Measurements from ENCODE around the gene SORBS1.

The SORBS1 gene

DNA sequence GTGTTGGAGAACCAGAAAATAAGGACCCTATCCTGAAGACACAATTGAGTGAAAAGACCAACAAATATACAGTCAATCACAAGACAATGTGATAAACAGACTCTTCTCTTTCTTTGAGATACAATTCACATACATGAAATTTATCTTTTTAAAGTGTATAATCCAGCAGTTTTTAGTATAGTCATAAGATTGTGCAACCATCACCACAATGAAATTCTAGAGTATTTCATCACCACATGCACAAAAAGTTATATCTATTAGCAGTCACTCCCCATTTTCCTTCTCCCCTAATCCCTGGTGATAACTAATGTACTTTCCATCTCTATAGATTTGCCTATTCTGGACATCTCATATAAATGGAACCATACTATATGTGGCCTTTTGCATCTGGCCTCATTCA, 8.2 kb upstream of the SORBS1 start:
- TF ChIP-seq, protein P1, sequence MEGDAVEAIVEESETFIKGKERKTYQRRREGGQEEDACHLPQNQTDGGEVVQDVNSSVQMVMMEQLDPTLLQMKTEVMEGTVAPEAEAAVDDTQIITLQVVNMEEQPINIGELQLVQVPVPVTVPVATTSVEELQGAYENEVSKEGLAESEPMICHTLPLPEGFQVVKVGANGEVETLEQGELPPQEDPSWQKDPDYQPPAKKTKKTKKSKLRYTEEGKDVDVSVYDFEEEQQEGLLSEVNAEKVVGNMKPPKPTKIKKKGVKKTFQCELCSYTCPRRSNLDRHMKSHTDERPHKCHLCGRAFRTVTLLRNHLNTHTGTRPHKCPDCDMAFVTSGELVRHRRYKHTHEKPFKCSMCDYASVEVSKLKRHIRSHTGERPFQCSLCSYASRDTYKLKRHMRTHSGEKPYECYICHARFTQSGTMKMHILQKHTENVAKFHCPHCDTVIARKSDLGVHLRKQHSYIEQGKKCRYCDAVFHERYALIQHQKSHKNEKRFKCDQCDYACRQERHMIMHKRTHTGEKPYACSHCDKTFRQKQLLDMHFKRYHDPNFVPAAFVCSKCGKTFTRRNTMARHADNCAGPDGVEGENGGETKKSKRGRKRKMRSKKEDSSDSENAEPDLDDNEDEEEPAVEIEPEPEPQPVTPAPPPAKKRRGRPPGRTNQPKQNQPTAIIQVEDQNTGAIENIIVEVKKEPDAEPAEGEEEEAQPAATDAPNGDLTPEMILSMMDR (IDR thresholded peaks at IDR 0.05; ENCODE audit: control insufficient read depth, insufficient read depth, low read depth, low read length, missing control alignments): no peak
- no peak for DNase-seq (ENCODE audit: low read depth)

GRCh38 chr10:95567903-95568630, 6.9 kb upstream of the SORBS1 start:
- TF ChIP-seq, protein P1 (IDR thresholded peaks at IDR 0.05; ENCODE audit: control insufficient read depth, insufficient read depth, low read depth, low read length, missing control alignments): no peak
- no peak overlapping the region for H3K4me3 ChIP-seq (ENCODE audit: control insufficient read depth, low read depth, low read length)
- no peak for DNase-seq (ENCODE audit: low read depth)

More for the DNA sequence above, 8.2 kb upstream of the SORBS1 start:
- H3K4me3 ChIP-seq (ENCODE audit: control insufficient read depth, low read depth, low read length): no peak overlapping the region

DNA sequence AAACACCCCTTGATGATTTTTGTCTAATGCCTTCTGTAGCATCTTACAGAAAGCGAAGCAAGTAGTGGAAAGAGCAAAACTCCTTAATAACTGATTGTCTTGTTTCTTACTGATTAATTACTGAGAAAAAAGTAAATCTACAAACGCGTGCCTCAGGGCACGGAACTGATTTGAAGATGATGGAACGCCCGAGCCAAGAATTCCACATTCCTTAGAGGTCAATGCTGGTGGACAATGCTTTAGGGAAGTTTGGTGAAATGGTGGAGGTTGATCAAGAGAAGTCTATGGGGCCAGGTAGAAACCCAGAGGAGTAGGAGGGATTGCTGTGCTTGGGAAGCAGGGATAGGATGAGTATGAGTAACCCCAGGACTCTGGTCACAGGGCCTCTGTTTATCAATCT, 5.0 kb upstream of the SORBS1 start:
- DNase-seq (ENCODE audit: low read depth): no peak
- no peak overlapping the region for H3K4me3 ChIP-seq (ENCODE audit: control insufficient read depth, low read depth, low read length)
- TF ChIP-seq, protein P1 (IDR thresholded peaks at IDR 0.05; ENCODE audit: control insufficient read depth, insufficient read depth, low read depth, low read length, missing control alignments): no peak

GRCh38 chr10:95565336-95565735, 4.2 kb upstream of the SORBS1 start:
- DNase-seq (ENCODE audit: low read depth): no peak
- TF ChIP-seq, protein P1 (IDR thresholded peaks at IDR 0.05; ENCODE audit: control insufficient read depth, insufficient read depth, low read depth, low read length, missing control alignments): no peak
- no peak overlapping the region for H3K4me3 ChIP-seq (ENCODE audit: control insufficient read depth, low read depth, low read length)

DNA sequence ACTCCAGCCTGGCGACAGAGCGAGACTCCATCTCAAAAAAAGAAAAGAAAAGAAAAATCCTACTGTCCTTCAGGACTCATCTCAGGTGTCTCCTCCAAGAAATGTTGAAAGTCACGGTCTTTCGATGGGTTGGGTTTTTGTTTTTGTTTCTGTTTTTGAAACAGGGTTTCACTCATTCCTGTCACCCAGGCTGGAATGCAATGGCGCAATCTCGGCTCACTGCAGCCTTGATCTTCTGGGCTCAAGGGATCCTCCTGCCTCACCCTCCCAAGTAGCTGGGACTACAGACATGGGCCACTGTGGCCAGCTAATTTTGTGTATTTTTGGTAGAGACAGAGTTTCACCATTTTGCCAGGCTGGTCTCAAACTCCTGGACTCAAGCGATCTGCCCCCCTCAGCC, 3.1 kb upstream of the SORBS1 start:
- TF ChIP-seq, protein P1 (IDR thresholded peaks at IDR 0.05; ENCODE audit: control insufficient read depth, insufficient read depth, low read depth, low read length, missing control alignments): no peak
- DNase-seq (ENCODE audit: low read depth): no peak
- no peak overlapping the region for H3K4me3 ChIP-seq (ENCODE audit: control insufficient read depth, low read depth, low read length)

- DNase-seq (ENCODE audit: low read depth): no peak
- no peak overlapping the region for H3K4me3 ChIP-seq (ENCODE audit: control insufficient read depth, low read depth, low read length)
- TF ChIP-seq, protein P1 (IDR thresholded peaks at IDR 0.05; ENCODE audit: control insufficient read depth, insufficient read depth, low read depth, low read length, missing control alignments): no peak
Observed at GRCh38 chr10:95562341-95562965, 1.3 kb upstream of the SORBS1 start.

Measured in AG09309 (cell line).